NCI-H2196 (cell line): ENCODE data around the gene GRIK3.

Source experiments
- DNase-seq: peaks from one replicate; lab custom pipeline; 2025; ENCODE audit not compliant: unreplicated experiment; lab: John Stamatoyannopoulos, UW

Gene GRIK3

DNA sequence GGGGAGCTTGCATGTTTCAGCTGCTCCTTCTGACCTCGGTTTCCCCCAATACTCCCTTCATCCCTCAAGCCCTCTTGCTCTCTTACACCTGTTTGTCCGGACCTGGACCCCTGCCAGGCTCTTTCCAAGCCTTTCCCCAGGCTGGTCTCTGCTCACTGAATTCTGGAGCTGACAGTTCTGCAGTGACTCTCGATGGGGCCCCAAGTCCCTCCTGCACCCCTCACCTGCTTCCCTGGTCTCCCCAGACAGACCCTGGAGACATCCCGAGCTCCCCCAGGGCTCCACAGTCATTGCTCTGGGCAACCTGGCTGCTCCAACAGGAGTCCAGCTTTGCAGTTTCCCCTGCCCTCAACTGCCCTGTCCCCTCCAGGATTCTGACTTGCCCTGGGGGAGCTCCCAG lies 198.6 kb downstream of the GRIK3 start:
- peak; percentile 7 for DNase-seq

DNA sequence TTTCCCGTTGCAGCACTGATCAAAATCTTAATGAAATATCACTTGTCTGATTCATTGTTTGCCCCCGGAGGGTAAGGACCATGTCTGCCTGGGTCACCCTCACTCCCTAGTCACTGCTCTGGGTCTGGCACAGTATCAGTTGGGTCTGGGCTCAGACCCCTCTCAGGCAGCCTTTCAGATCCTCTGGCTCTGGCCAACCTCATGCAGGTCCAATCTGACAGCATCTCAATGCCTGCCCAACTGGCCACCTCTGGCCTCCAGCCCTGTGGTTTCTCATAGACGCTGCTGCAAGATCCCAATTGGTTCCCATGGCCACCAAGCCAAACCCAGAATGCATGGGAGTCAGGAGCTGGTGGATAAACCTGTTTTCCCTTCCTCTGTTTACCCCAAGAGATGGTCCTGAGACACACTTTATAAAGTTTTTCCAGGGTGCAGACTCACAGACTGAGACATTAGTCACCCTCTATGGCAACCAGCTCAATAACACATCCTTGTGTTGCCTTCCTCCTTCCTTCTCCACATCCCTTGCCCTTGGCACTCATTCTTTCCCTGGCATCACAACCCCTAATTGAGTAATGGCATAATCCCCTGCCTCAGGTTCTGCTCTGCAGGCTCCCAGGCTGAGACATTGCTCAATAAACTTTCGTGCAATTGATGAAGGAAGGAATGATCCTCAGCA lies 199.2 kb downstream of the GRIK3 start:
- no peak for DNase-seq

DNA sequence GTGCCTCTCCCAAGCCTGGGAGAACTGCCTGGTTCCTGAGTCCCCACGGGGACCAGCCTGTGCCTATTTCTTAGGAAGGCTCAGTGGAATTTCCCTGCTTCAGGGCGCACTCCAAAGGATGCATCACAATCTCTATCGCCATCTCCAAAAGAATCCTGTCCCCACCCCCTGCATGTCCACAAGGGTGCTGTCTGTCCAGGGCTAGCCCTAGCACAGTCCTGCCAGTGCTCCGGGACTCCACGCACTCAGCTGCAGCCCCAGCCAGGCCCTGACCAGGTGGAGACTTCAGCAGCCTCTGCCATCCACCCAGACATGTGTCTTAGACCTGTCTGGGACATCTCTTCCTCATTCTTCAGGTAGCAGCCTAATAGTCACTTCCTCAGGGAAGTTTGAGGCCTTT lies 199.7 kb downstream of the GRIK3 start:
- no peak for DNase-seq

DNA sequence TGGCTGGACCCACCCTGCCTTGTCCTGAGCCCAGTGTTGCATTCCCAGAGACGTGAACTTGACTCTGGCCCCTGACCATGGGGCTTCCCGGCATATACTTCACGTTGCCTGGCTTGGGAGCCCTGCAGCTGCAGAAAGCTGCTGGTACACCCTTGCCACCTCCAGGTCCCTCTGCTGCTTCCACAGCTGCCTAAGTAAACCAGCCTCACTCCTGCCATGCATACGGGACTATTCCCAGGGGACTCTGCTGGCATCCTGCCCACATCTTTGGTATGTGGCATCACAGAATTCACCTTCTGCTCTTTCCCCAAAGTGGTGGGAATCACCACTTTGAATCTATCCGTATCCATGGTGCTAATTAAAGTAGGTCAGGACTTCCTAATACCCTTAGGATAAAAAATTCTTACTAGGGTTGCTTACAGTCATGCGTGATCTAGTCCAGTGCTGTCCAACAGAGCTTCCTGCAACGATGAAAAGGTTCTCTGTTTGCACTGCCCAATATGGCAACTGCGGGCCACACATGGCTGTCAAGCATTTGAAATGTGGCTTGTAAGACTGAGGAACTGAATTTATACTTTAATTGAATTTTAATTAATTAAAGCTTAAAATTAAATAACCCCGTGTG lies 203.0 kb downstream of the GRIK3 start:
- no peak for DNase-seq

DNA sequence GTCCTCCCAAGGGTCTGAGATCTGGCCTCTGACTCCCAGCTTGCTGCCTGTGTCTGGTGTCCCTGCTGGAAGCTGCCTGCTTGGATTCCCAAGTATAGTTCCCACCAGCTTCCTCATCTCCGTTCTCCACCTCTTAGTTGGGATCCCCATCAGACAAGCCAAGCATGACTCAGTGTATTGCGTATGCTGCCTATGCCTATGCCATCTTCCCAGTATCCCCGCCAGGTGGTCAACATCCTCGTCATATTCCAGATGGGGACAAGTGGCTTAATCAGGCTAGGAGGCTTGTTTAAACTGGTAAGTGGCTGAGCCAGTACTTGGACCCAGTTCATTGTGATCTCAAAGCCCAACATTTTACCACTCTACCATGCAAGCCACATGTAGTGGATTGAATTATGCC lies 204.4 kb downstream of the GRIK3 start:
- DNase-seq, result no peak

DNA sequence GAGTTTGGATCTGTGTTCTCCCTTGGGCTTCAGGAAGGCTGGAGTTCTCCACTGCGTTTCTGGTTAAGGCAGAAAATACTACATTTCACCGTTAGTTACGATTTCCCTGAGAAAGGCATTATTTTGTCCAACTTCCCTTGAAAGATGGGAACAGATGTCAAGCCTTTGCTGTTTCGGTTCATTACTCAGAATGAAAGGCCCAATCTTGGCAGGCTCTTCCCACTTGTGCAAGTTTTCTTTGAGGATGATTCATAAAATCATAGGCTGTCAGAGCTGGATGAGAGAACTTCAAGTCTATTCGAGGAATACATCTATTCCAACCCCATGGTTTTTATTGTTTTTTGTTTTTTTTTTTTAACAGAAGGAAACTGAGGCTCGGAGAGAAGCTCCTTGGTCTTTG lies 205.2 kb downstream of the GRIK3 start:
- no peak for DNase-seq

DNA sequence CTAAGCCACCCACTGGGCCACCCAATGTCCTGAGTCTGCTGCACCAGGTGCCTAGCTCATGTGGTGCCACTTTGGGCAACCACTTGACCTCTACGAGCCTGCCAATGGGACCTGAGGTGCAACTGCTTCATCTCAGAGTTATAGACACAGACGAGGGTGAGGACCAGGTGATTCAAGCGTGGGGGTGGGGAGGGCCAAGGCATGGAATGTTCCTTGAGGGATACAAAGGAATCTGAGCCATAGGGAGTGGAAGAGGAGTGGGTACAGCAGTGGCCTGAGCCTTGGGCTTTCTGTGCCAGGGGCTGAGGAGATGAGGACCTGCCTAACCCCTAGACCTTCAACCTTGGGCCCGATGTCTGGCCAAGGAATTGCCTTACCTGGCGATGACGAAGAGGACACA lies 209.1 kb downstream of the GRIK3 start:
- no peak for DNase-seq

DNA sequence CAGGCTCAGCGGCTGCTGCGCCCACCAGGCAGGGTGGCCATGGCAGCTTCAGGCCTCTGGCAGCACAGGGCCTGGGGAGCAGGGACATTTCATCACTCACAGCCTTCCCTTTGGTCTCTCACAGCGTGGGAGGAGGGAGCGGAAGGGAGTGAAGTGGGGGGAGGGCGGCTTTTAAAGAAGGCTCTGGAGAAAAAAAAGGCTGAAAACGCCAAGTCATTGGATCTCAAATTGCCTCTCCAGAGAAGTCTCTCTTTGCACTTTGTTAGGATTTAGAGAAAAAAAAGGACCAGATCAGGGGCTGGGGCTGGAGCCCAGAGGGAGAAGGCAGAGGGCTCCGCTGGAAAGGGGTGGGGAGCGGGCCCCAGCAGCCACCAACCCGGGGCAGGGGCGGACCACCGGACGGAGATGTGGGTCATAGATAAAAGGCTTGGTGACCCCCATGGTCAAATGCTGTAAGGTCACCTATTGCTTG lies 209.9 kb downstream of the GRIK3 start:
- DNase-seq, result no peak

DNA sequence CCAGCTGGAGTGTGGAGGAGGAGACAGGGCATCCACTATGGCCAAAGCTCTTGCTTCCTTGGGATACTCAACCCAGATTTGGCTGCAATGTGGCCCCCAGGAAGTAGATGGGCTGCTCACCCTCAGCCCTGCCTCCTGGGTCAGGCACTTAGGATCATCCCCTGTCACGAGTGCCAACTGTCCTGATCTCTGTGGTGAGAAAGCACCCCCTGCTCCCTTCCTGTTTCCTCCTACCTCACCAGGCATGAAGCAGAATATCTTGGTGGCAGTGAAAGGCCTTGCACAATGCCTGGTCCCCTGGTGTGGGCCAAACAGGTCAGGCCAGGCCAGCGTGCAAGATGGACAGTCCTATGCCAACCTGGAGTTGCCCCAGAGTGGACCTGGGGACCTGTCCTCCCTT lies 211.7 kb downstream of the GRIK3 start:
- DNase-seq, result no peak

DNA sequence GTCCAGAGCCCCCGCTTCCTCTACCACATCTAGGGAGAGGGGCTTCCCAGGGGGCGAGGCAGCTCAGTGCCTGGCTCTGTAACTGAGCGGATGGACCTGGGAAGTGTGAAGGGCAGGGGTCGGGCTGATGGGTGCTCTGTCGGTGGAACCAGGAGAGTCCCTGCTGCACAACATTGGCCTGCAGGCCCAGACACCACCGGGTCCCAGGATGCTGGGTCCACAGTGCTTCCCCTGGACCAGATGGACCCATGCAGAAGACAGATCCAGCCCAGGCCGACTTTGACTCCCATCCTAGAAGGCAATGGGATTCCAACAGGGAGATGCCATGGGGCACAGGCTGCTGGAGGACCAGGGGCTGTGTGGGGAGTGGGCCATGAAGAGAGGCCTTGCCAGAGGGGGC lies 212.9 kb downstream of the GRIK3 start:
- DNase-seq, result no peak

DNA sequence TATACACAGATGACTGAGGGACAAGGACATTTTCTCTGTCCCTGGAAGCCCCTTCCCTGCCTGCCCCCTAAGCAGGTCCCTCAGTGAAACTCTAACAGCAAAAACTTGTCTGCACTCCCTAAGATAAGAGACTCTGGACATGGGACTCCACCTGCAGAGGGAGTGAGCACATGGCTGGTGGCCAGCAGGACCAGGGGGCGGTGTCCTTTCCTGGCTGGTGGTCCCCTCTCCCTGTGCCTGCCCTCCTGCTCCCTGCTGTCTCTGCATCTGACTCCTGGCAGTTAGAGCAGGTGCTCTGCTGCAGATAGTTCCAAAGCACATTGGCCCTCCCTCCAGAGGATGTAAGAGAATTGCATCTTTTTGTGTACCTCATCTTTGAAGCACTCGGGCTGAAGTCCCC lies 215.5 kb downstream of the GRIK3 start:
- DNase-seq, result no peak

DNA sequence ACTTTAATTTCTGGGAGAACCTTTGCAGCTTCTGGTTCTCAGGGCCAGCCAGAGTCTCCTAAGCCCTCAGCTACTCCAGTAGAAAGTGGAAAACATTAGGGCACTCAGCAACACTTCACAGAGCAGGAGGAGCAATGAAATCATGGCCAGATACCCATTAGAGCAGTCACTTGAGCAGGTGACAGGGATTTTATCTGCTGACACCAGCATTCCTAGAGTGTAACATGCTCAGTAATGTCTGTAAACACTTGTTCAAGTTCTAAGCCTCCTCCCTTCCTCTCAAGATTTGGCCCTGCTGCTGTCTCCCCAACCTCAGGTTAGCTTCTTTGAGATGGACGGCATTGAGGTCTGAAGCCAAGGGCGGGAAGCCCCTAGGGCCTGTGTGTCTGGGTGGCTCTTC lies 218.0 kb downstream of the GRIK3 start:
- no peak for DNase-seq

DNA sequence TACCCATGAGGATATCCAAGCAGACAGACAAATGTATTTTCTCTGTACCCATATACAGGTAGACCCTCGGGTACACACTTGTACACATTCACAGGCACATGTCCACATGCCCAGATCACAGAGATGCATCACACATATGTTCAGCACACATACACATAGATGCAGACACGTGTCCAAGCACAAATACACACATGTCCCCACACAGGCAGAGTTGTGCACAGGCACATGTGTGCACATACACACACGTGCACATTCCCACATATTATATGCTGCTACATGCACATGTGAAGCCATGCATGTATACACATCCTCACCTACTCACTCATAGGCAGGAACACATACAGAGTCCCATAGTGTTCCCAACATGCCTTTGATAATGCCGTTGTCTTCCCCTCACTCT lies 219.5 kb downstream of the GRIK3 start:
- DNase-seq, result no peak

DNA sequence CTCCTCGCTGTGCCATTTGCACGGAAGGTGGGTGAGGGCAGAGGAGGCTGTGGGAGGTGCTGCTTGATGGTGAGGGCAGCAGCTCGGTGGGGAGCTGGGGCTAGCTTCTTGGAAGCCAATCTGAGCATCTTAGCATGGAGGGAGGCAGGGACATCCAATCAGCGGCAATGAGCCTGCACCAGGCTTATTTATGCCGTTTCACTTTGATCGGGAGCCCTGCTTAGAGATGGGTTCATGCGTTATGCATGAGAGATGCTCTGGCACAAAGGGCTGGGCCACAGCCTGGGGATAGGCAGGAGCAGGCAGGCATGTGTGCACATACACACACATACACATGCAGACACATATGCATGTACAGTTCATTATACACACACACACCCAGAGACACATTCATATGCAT lies 220.2 kb downstream of the GRIK3 start:
- DNase-seq, result no peak

DNA sequence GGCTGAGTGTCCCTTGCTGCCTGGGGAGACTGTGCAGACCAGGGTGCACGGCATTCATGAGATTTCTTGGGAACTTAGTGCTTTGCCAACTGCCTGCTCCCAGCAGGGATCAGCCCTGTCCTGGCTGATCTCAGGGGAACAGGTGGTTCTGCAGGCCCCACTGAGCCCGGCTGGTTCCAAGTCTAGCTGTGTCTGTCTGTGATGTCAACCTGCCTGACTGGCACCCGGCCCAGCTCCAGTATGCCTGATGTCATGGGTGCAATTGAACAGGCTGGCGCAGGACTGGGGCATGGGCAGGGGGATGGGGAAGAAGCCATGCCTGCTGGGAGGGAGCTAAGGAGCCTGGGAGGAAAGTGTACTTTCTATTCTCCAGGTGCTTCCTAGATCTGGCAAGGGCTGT lies 227.1 kb downstream of the GRIK3 start:
- peak; percentile 75 for DNase-seq

DNA sequence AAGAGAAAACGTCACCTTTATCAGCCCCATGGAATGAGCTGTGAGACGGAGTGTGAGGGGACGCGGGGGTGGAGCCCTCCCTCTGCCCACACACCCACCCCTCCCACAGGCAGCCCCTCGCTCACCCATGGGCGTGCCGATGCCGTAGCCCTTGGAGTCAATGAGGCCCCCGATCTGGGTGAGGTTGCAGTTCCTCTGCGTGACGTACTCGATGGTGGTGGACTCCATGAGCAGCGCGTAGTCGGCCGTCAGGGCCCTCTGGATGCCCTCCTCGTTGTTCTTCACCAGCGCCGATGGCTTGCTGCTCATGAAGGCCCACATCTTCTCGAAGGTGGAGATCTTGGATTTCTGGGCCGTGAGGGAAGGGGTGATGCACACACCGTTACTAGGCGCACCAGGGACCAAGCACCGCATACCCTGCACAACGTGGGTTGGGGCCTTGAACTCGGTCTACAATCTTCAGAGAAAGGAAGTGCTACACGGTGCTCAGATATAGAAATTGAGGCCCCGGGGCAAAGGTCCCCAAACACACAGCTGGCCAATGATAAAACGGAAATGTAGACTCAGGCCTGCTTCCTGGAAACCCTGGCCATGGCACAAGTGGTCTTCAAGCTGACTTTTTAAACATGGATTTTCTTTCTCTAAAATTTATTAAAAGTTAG lies 228.2 kb downstream of the GRIK3 start:
- no peak for DNase-seq

DNA sequence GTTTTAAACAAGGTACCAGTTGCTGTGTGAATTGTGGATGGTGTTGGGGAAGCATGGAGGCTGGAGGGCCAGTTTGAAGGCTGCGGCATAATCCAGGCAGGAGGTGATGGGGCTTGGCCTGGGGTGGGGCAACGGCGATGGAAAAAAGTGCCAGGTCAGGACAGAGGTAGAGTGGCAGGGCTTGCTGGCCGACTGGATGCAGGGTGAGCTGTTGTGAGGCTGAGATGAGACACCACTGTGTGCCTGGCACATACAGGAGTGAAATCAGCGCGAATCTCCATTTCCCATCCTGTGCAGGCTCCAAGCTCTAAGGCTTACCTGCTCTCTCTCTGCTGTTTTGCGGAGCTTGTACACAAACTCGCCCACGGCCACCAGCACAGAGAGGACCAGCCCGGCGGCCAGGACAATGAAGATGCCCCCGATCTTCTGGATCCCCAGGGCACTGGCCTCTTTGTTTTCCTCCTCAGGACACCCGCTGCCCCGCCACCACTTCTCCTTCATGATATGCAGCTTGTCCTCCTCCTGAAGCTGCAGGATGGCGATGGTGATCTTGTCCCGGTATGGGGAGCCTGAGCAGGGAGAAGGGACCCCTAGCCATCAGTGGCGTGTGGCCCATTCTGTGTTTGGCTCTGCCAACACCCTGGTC lies 229.5 kb downstream of the GRIK3 start:
- no peak for DNase-seq

DNA sequence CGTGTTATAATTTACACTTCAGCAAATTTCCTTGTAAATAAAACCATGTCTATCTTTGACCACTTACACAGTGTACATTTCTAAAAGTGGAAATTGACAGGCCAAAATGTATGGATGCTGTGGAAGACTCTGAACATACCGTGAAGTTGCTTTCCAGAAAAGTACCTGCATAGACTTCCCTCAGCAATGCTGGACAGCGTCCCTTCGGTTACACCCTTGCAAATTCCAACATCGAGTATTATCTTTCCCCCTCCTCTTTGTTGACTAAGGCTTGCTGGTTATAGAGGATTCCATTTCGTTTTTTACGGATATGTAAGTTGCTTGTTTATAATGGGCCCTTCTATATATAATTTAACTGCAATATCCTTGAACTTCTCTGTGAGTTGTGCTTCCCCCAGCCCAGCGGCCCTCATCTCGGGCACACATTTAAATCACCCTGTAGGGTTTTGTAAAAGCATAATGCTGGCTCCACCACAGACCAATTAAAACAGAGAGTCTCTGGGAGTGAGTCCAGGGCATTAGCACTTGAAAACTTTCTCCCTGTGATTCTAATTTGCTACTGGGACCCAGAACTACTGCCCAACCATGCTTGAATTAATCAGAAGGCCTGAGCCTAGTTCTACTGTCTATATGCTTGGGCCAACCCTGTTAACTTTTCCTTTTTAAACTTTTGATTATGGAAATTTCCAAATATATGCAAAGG lies 230.3 kb downstream of the GRIK3 start:
- DNase-seq, result no peak

DNA sequence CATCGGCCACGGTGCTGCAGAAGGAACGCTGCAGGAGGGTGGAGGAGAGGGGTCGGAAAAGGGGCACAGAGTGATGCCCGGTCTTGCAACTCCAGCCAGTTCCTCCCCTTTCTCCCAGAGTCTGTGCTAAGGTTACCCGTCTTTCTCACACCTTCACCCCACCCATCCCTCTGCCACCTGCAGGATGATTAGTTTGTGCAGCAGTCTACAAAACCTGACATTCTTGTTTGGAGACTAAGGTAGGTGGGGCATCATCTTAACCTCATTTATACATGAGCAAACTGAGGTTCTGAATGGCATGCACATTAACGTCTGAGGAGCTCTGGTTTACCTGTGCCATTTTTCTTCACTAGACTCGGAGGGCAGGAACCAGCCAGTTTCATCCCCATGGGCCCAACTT lies 232.3 kb downstream of the GRIK3 start:
- DNase-seq, result no peak

DNA sequence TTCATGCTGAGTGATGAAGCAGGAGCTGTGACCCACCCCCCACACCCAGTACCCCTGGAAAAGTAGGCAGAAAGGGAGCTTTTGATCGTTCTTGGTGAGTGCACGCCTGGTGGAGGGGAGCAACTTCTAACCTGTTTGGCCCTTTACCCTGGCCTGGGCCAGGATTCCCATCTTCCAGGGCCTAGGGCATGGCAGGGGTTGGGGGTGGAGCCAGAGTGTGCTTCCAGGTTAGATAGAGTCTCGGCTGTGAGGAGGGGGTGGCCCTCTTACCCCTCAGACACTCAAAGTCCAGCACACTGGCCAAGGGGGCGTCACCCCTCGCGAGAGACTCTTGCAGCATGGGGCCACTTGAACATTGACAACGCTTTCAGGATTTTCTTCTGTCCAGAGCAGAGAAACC lies 236.6 kb downstream of the GRIK3 start:
- DNase-seq, result no peak

DNA sequence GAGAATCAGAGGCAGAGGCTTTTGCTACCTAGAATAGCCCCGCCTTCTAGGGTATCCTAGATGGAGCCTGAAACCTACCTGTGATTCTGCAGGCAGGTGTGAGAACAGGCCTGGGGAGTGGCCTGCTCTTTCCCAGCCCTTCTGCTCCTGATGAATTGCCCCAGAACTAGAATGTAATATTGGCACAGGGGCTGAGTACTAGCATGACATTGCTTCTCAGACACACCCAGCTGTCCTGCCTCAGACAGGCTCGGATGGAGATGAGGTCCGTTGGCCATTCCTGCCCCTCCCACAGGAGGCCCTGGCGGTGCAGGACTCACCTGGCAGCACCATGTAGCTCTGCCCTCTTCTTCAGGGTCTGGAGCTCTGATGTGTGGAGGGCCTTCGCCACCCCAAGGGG lies 237.6 kb downstream of the GRIK3 start:
- no peak for DNase-seq
